ENCODE measurements around the gene ASCC1.

GRCh38 chr10:72104472-72105097 is 111.5 kb downstream of the ASCC1 start:
- TF ChIP-seq EZH2 (IDR thresholded peaks at IDR 0.05; ENCODE audit: insufficient read depth, poor library complexity, severe bottlenecking) = no peak
- no peak for TF ChIP-seq EZH2phosphoT487 (IDR thresholded peaks at IDR 0.05; ENCODE audit: insufficient read depth, low read depth)

Measured in GM23248 (cell line).